Activated CD8-positive, alpha-beta T cell treated with anti-CD3 and anti-CD28 coated beads for 36 hours (primary cell): ENCODE data around the gene MBOAT2. TPM values are rescaled to one million over a fixed set of nuclear protein-coding genes. Genes with fewer than 3 reads are reported as not detected.

Source experiments
- ATAC-seq: fragments of 200-7000 bp; cut with Tn5 transposase; one replicate; pipeline ENCODE4 v1.10.0; 2021; ENCODE audit warnings: mild to moderate bottlenecking, moderate library complexity
- CTCF ChIA-PET: fragments of 350-600 bp; sonication (Branson Sonifier 250); formaldehyde crosslinking; loops from one replicate; lab custom pipeline; 2021; ENCODE audit warnings: antibody characterized with exemption; lab: Charles Lee
- POLR2A ChIA-PET: fragments of 350-600 bp; sonication (Branson Sonifier 250); formaldehyde crosslinking; loops from one replicate; lab custom pipeline; 2021; ENCODE audit warnings: antibody characterized with exemption; lab: Charles Lee
- DNase-seq: peaks from one replicate; pipeline ENCODE4 v3.0.0-alpha.2; 2020
- H3K27ac Mint-ChIP-seq: one replicate; pipeline ENCODE4 v1.8.0; 2021; ENCODE audit warnings: mild to moderate bottlenecking, mixed read lengths
- H3K27me3 Mint-ChIP-seq: one replicate; pipeline ENCODE4 v1.8.0; 2021; ENCODE audit warnings: mixed read lengths
- H3K36me3 Mint-ChIP-seq: one replicate; pipeline ENCODE4 v1.8.0; 2021; ENCODE audit warnings: low read depth, mixed read lengths
- H3K4me1 Mint-ChIP-seq: one replicate; pipeline ENCODE4 v1.8.0; 2021; ENCODE audit warnings: low read depth, mixed read lengths
- H3K4me3 Mint-ChIP-seq: one replicate; pipeline ENCODE4 v1.8.0; 2021; ENCODE audit warnings: mild to moderate bottlenecking, moderate library complexity, mixed read lengths
- H3K9me3 Mint-ChIP-seq: one replicate; pipeline ENCODE4 v1.8.0; 2021; ENCODE audit warnings: mixed read lengths
- intact Hi-C: fragments of 100-400 bp; cut with micrococcal nuclease; formaldehyde crosslinking; loops from one replicate; pipeline ENCODE4 v1.10.0; 2022
- total RNA-seq, 2 experiments: library from RNA; stranded (reverse); gene quantifications; one replicate each; pipeline ENCODE4 v1.2.3, GENCODE V29; 2021
- TF ChIP-seq, protein P1 (sequence below): fragments of 200-600 bp; IDR thresholded peaks from one replicate; pipeline ENCODE4 v1.8.0; 2022; ENCODE audit warnings: antibody characterized with exemption, mild to moderate bottlenecking

Gene MBOAT2
- total RNA-seq, 2 experiments from 2014 or later, result 2.9 to 3.0 TPM

DNA sequence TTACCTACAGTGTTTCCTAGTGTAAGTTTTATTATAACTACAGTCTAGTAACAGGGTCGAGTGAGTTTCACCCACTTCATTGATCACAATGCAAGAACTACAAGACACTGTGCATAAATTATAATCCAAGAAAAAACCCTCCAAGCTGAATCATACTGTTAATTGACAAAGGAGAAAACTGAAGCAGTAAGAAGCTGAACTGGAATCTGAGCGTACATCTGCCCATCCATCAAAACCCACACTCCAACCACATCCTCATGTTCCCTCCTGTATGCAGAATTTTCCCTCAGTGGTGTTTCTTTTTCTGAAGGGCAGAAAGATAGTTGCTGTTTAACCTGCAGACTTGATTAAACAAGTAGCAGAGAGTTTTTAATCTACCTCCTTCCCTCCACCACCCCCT is 116.6 kb downstream of the MBOAT2 start:
- Mint-ChIP-seq H3K27me3 (no peaks in the 10 kb centered on the region), H3K36me3 (no peaks in the 10 kb centered on the region), H3K27ac (no peak overlapping the region), H3K4me1 (no peaks in the 10 kb centered on the region), H3K4me3 (no peak overlapping the region), H3K9me3 (no peaks in the 10 kb centered on the region)
- no peak for DNase-seq
- TF ChIP-seq, protein P1, sequence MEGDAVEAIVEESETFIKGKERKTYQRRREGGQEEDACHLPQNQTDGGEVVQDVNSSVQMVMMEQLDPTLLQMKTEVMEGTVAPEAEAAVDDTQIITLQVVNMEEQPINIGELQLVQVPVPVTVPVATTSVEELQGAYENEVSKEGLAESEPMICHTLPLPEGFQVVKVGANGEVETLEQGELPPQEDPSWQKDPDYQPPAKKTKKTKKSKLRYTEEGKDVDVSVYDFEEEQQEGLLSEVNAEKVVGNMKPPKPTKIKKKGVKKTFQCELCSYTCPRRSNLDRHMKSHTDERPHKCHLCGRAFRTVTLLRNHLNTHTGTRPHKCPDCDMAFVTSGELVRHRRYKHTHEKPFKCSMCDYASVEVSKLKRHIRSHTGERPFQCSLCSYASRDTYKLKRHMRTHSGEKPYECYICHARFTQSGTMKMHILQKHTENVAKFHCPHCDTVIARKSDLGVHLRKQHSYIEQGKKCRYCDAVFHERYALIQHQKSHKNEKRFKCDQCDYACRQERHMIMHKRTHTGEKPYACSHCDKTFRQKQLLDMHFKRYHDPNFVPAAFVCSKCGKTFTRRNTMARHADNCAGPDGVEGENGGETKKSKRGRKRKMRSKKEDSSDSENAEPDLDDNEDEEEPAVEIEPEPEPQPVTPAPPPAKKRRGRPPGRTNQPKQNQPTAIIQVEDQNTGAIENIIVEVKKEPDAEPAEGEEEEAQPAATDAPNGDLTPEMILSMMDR, result no peak
- ATAC-seq, result no peak
- ChIA-PET CTCF (no interaction called here), POLR2A (no interaction called here)
- intact Hi-C loops, result no loop called here

DNA sequence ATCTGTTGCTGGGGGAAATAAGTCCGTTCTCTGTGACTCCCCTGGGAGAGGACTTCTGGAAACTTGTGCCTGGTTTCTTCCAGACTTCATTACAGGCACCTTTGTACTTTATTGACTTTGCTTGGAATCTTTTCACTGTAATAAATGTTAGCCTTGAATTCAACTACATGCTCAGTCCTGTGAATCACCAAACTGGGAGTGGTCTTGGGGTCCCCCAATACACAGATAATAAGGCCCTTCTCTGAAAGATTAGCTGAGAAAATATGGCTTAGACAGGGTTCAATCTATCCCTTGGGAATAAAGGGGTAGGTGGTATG is 117.3 kb downstream of the MBOAT2 start:
- ATAC-seq (no peak), DNase-seq (no peak)
- TF ChIP-seq, protein P1, result no peak
- intact Hi-C loops, result no loop called here
- Mint-ChIP-seq H3K27me3 (no peaks in the 10 kb centered on the region), H3K27ac (no peak overlapping the region), H3K36me3 (no peaks in the 10 kb centered on the region), H3K9me3 (no peaks in the 10 kb centered on the region), H3K4me3 (no peak overlapping the region), H3K4me1 (no peaks in the 10 kb centered on the region)
- ChIA-PET CTCF (no interaction called here), POLR2A (no interaction called here)

DNA sequence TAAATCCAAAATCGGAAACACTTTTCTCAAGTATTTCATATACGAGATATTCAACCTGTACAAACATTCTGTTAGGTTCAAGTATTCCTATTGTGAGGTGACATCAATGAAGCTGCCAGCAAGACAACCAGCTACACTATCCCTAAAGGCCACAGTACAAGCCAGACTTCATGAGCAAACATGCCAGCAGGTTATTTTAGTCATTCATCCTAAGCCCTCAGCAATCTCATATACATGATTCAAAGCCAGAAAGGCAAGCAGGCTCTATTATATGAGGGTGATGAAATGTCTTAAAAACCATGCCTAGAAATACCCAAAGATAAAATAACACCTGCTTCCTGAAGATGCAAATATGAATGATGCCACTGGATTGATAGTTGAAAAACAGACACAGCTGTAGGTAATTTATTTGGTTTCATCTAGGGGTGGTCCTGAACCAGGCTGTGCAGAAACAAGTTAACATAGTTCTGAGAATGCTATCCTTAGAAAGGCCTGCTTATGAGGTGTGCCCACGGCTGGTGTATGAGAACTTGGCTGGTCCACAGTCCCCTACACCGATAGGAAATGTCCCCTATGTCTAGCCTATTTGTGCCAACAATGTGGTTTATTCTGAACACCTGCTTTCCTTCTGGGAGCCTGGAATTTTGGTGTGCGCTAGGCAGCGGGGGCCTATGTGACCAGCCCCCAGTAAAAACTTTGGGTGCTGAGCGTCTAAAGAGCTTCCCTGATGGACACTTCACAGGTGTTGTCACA is 117.9 kb downstream of the MBOAT2 start:
- TF ChIP-seq, protein P1, result no peak
- ChIA-PET POLR2A (no interaction called here), CTCF (no interaction called here)
- Mint-ChIP-seq H3K9me3 (no peaks in the 10 kb centered on the region), H3K36me3 (no peaks in the 10 kb centered on the region), H3K4me1 (no peaks in the 10 kb centered on the region), H3K27me3 (no peaks in the 10 kb centered on the region), H3K27ac (no peak overlapping the region), H3K4me3 (no peak overlapping the region)
- no peak for ATAC-seq
- intact Hi-C loops, result no loop called here
- DNase-seq, result no peak

DNA sequence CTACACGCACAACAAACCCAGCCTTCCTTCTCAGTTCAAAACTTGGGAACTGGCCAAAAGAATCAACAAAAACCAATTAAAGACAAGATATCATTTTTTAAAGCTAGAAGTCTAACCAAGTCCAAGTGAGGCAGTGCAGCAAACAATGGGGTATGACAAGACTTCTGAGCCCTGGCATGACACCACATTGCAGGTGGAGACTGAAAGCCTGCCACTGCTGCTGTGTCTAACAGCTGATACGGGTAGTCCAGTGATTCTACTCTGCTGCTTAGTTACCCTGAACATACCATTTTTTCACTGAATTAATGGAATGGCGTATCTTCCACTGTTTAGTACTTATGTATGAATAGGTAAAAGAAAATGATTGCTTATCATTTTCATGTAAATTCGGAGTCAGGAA is 118.7 kb downstream of the MBOAT2 start:
- DNase-seq, result no peak
- Mint-ChIP-seq H3K4me3 (no peak overlapping the region), H3K9me3 (no peaks in the 10 kb centered on the region), H3K27me3 (no peaks in the 10 kb centered on the region), H3K27ac (no peak overlapping the region), H3K36me3 (no peaks in the 10 kb centered on the region), H3K4me1 (no peaks in the 10 kb centered on the region)
- TF ChIP-seq, protein P1, result no peak
- ATAC-seq, result no peak
- CTCF ChIA-PET, result interaction anchor here (0.6 to 0.7 kb wide), 2 partner anchors 10 to 76 kb away, joined by 3 read pairs; no protein-coding TSS in a partner anchor
- POLR2A ChIA-PET, result no interaction called here
- intact Hi-C loops, result no loop called here

DNA sequence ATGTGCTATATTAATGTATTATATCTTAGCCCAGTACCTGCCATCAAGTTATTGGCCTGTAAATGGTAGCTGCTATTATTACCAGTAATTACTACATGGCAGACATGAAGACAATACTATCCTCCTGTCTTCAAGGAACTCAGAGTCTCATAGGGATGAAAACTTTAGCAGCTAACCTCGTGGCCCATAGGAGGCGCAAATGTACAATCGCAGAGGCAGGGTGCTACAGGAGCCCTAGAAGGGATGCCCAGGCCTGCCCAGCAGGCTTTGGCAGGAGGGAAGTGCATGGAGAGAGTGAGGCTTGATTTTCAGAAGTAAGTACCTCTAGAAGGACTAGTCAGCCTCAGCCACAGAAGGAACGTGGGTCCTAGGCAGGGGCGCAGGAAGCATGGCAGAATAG is 121.4 kb downstream of the MBOAT2 start:
- intact Hi-C loops, result no loop called here

More for the DNA sequence above, 121.4 kb downstream of the MBOAT2 start:
- DNase-seq, result no peak
- Mint-ChIP-seq H3K27me3 (no peaks in the 10 kb centered on the region), H3K4me3 (no peak overlapping the region), H3K36me3 (no peaks in the 10 kb centered on the region), H3K27ac (no peak overlapping the region), H3K9me3 (no peaks in the 10 kb centered on the region), H3K4me1 (no peaks in the 10 kb centered on the region)
- TF ChIP-seq, protein P1, result no peak
- POLR2A ChIA-PET, result no interaction called here
- ATAC-seq, result no peak
- CTCF ChIA-PET, result interaction anchor here (1.0 kb wide), 1 partner anchor 9 kb away, joined by 3 read pairs; no protein-coding TSS in a partner anchor
